Measurements from ENCODE around the gene DAO. TPM values are rescaled to one million over a fixed set of nuclear protein-coding genes. Genes with fewer than 3 reads are reported as not detected.

The DAO gene
- total RNA-seq, 2 experiments from 2014 or later = not detected

DNA sequence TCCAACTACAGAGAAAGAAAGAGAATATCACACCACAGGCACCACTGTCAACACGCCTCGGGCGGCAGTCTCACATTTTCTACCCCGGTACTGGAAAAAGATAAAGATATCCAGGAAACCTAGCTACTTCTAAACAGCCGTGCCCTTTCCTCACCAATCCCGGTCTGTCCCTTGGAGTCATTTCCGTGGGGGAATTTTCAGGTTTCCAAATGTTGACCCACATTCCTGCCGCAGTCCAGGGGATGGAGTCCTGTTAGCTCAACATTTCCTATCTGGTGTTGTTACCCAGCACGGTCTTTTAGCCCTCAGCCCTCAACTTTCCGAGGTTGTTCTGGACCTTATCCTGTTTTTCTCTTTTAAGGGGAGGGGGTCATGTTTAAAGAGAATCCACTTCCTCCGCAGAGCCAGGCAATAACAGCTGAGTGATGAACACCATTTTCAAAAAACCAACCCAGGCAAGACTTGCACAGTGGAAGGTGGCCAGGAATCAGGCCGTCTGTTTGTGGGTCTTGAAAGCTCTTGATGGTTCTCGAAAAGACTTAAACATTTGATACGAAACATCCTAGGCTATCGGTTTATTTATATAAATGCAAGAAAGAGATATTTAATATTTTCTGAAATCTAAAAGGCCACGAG is 27.1 kb upstream of the DAO start:
- Mint-ChIP-seq H3K27me3 (no peaks in the 10 kb centered on the region), H3K9me3 (peaks cover 6% of the 10 kb centered on the region), H3K4me3 (no peak overlapping the region), H3K4me1 (ENCODE audit: low read depth) (peaks cover 29% of the 10 kb centered on the region), H3K36me3 (ENCODE audit: low read depth) (peaks cover 39% of the 10 kb centered on the region), H3K27ac (no peak overlapping the region)
- DNase-seq (no peak), ATAC-seq (no peak)
- CTCF ChIA-PET = interaction anchor here (1.4 kb wide), 1 partner anchor 188 kb away, joined by 3 read pairs; no protein-coding TSS in a partner anchor
- TF ChIP-seq, protein P1, sequence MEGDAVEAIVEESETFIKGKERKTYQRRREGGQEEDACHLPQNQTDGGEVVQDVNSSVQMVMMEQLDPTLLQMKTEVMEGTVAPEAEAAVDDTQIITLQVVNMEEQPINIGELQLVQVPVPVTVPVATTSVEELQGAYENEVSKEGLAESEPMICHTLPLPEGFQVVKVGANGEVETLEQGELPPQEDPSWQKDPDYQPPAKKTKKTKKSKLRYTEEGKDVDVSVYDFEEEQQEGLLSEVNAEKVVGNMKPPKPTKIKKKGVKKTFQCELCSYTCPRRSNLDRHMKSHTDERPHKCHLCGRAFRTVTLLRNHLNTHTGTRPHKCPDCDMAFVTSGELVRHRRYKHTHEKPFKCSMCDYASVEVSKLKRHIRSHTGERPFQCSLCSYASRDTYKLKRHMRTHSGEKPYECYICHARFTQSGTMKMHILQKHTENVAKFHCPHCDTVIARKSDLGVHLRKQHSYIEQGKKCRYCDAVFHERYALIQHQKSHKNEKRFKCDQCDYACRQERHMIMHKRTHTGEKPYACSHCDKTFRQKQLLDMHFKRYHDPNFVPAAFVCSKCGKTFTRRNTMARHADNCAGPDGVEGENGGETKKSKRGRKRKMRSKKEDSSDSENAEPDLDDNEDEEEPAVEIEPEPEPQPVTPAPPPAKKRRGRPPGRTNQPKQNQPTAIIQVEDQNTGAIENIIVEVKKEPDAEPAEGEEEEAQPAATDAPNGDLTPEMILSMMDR (IDR thresholded peaks at IDR 0.05) = no peak
- POLR2A ChIA-PET = interaction anchor here (1.4 kb wide), 1 partner anchor 19 kb away, joined by 3 read pairs; no protein-coding TSS in a partner anchor
- intact Hi-C loops (cut with micrococcal nuclease) = no loop called here

DNA sequence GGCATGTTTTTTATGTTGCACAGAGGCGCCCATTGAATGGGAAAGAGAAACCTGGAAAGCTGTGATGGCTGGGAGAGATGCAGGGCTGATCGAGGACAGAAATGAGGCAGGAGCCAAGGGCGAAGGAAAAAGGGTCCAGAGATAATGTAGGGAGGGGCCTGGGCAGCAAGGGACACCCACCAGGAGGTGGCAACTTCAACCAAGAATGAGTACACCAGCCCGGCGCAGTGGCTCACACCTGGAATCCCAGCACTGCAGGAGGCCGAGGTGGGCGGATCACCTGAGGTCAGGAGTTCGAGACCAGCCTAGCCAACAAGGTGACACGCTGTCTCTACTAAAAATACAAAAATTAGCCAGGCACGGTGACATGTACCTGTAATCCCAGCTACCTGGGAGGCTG is 26.5 kb upstream of the DAO start:
- intact Hi-C loops (cut with micrococcal nuclease) = no loop called here
- Mint-ChIP-seq H3K4me3 (no peak overlapping the region), H3K27ac (no peak overlapping the region), H3K36me3 (ENCODE audit: low read depth) (peaks cover 33% of the 10 kb centered on the region), H3K27me3 (no peaks in the 10 kb centered on the region), H3K9me3 (peaks cover 6% of the 10 kb centered on the region), H3K4me1 (ENCODE audit: low read depth) (peaks cover 32% of the 10 kb centered on the region)
- ATAC-seq (no peak), DNase-seq (no peak)
- ChIA-PET CTCF (interaction anchor here (1.4 kb wide), 1 partner anchor 189 kb away, joined by 3 read pairs; no protein-coding TSS in a partner anchor), POLR2A (interaction anchor here (1.4 kb wide), 1 partner anchor 19 kb away, joined by 3 read pairs; no protein-coding TSS in a partner anchor)
- TF ChIP-seq, protein P1 (IDR thresholded peaks at IDR 0.05) = no peak

DNA sequence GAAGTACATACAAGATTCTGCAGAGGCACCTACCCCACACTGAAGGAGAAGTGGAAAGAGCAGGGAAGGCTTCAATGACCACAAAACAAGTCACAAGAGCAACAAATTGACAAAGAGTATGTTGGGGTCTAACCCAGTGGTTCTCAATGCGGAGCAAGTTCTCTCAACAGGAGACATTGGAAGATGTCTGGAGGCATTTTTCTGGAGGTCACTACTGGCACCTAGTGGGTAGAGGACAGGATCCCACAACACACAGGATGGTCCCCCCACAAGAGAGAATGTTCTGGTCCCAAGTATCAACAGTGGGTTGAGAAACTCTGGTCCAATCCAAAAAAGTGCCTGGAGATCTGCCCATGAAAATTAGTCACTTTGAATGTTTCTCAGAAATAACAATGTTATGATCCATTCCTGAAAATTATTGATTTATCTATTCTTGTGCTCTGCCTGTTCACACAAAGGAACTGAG is 25.9 kb upstream of the DAO start:
- ATAC-seq = no peak
- Mint-ChIP-seq H3K4me3 (no peak overlapping the region), H3K27me3 (no peaks in the 10 kb centered on the region), H3K4me1 (ENCODE audit: low read depth) (peaks cover 38% of the 10 kb centered on the region), H3K9me3 (peaks cover 6% of the 10 kb centered on the region), H3K36me3 (ENCODE audit: low read depth) (peaks cover 32% of the 10 kb centered on the region), H3K27ac (peak overlapping the region; percentile 31)
- ChIA-PET CTCF (interaction anchor here (1.4 kb wide), 1 partner anchor 189 kb away, joined by 3 read pairs; no protein-coding TSS in a partner anchor), POLR2A (no interaction called here)
- TF ChIP-seq, protein P1 (IDR thresholded peaks at IDR 0.05) = no peak
- no peak for DNase-seq
- intact Hi-C loops (cut with micrococcal nuclease) = no loop called here

DNA sequence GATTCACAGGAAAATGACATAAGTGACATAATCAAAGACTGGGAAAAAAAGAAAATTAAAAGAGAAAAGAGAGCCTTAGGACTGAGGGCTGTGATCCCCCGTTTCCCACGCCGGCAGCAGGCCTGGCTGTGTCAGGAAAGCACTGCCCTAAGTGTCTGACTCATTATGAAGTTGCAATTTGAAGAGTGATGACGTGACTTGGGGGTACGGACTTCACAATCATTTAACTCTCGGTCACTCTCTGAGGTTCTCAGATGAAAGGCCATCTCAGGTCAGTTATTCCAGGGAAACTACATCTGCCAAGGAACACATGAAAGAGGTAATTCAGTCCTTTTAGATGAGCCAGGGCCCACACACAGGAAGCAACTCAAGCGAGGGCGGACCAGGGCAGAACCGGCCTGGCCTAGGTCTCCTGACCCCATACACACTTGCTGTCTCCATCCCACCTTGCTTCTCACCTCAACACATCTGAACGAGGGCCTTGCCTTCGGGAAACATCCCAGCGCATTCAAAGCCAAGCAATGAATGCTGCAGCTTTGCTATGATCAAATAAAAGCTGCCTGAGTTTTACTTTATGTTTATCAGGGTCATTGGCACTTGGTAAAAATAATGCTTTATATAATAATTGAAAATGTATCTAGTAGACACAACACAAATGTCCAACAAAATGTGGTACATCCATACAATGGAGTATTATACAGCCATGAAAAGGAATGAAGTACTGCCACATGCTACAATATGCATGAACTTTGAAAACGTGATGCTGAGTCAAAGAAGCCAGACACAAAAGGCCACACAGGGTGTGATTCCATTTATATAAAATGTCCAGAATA is 25.2 kb upstream of the DAO start:
- Mint-ChIP-seq H3K36me3 (ENCODE audit: low read depth) (peaks cover 32% of the 10 kb centered on the region), H3K4me3 (no peak overlapping the region), H3K27me3 (peaks cover 2% of the 10 kb centered on the region), H3K27ac (peak overlapping the region; percentile 31), H3K4me1 (ENCODE audit: low read depth) (peaks cover 41% of the 10 kb centered on the region), H3K9me3 (peaks cover 6% of the 10 kb centered on the region)
- TF ChIP-seq, protein P1 (IDR thresholded peaks at IDR 0.05) = no peak
- POLR2A ChIA-PET = no interaction called here
- no peak for DNase-seq
- CTCF ChIA-PET = no interaction called here
- ATAC-seq = no peak
- intact Hi-C loops (cut with micrococcal nuclease) = no loop called here

All from activated CD8-positive, alpha-beta T cell treated with anti-CD3 and anti-CD28 coated beads for 36 hours (primary cell).